HG03066 (cell line): ENCODE measurements around the gene CRABP2.

Experiments
- ATAC-seq: cut with Tn5 transposase; IDR thresholded peaks from one replicate; pipeline ENCODE4 v1.9.1; 2021; ENCODE audit warnings: low read depth; ENCODE audit not compliant: unreplicated experiment

The CRABP2 gene

DNA sequence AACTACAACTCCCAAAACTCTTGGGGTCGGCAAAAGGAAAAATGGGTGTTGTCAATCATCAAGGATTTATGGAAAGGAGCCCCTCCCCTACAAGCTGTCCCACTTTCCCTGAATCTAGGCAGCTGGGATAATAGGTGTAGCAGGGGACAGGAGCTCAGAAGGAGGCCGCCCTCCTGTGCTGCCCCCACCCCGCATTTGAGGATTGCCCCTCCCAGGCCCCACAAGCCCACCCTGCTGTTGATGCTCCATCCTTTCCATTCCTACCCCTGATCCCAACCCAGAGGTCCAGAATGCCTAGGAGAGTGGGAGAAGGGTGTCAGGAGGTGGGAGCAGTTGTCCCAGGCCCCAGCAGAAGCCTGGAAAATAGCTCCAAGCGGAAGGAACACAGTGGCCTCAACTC lies 37.4 kb upstream of the CRABP2 start:
- no peak for ATAC-seq

- no peak for ATAC-seq
These were observed 36.6 kb upstream of the CRABP2 start for GRCh38 chr1:156742017-156742416.

DNA sequence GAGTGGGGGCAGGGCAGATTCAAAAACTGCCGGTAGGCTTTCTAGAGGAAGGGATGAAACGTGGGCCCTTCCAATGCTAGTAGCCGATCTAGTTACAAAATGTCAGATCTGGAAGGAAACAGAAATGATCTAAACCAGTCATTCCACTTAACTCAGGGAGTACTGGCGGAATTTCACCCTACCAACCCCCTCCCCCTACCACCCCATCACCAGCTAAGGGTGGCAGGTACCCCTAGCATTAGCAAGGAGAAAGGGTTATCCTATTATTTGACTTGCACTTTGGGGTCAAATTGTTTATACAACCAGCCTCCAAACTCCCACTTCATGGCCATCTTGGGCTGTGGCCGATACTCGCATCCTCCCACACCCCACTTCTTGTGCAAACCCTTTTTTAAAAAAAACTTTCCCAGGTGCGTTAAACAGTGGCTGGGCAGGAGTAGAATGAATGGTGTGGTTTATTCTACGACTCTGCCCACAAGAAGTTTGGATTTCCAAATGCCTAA lies 36.1 kb upstream of the CRABP2 start:
- peak; percentile 2 for ATAC-seq

DNA sequence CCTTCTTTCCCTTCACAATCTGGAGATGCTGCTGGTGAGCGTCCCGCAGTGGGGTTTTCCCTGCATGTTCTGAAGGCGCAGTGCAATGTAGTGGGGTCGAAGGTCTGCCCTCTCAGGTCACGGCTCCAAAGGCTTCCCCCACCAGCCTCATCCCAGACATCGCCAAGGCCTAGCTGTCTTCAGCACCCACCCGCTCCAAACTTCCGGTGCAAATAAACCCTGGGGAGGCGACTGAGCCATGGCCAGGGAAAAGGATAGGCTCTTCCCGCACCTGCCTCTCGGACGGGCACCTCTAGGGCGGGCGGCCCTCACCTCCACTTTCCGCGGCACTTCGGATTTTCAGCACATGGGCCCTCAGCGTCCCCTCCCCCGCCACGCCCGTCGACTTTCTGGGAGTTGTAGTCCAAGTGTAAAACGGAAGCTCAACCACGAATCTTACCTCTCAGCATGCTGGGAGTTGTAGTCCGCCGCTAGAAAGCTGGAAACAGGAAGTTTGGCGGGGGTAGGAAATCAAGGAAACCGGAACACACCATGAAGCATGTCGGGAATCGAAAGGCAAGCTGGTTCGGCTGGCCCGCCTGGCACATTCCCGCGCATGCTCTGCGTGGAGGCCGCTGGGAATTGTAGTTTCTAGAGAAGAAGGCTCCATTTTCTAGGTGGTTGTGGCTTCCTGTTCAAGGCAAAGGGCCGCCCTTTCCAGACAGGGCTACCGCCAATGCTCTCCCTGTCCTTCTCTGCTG lies 35.5 kb upstream of the CRABP2 start, which contains the start of gene MRPL24:
Gene MRPL24 (minus strand): TSS at position 348 of the 740 bp plus-strand sequence. CDS start 2,384 bp downstream, outside the sequence.
- peak; percentile 79 for ATAC-seq

GRCh38 chr1:156740237-156740740 lies 34.9 kb upstream of the CRABP2 start:
- ATAC-seq = no peak

- ATAC-seq = no peak
These were observed 33.5 kb upstream of the CRABP2 start for GRCh38 chr1:156738916-156739315.

- no peak for ATAC-seq
These were observed 33.0 kb upstream of the CRABP2 start for GRCh38 chr1:156738407-156738806.

GRCh38 chr1:156733989-156734584 lies 28.7 kb upstream of the CRABP2 start:
- no peak for ATAC-seq

DNA sequence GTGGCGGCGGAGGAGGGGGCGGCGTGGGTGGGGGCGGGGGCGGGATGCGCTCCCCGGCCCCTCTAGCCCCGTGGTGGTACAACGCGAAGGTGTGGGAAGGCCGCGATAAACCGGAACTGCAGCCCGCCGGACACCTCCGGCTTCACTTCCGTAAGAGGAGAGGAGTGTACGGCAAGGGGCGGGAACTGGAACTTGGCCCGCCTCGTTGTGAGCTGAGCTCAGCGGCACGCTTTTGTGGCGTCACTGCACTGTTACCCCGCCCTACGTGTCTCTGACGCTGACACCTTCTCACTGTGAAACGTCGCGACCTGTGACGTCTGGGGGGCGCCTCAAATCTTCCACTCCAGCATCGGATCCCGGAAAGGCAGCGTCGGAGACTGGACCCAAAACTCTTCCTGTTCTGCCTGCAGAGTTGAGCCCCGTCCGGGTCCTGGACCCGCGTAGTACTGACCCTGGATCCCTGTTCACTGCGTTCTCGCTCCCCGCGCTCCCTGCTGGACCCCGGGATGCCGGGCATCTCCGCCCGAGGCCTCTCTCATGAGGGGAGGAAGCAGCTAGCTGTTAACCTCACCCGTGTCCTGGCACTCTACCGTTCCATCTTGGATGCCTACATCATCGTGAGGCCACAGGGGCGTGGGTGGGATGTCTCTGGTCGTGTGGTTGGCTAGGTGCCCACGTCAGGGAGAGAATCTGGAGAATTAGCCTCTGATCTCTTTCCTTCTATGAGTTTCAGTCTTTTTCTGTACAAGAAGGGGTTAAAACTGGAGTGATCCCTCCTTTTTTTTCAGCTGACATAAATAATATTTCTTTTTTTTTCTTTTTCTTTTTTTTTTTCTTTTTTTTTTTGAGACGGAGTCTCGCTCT lies 23.4 kb upstream of the CRABP2 start, which contains the start of gene ISG20L2:
Gene ISG20L2 (minus strand): TSS at position 168 of the 864 bp plus-strand sequence. CDS start 1,114 bp downstream, outside the sequence.
- peak; percentile 88 for ATAC-seq

DNA sequence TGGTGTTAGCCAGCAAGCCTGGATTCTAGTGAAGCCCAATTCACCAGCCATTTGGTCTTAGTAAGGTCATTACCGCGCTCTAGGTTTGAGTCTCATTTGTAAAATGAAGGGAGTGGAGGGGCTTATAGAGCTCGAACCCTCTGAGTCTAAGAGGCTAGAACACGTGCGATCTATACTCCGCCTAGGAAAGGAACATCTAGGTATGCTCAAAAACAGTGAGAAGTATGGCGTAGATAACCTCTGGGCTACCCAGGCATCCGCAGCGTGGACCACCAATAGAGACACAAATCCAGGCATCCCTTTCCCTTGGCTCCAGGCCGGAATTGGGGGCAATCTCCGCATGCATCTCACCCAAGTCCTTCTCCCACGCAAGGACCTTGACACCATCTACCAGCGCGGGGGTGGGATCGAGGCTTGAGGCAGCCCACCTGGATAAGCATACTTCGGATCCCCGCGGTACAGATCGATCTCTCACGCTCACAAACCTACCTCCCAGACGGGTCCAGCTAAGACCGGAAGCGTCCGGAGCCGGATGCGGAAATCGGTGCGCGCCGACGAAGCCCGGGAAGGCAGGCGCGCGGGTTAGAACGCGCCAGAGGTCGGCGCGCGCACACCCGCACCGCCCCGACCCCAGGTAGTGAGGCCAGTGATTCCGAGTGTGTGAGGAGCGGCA lies 22.7 kb upstream of the CRABP2 start, which contains the start of gene METTL25B:
Gene METTL25B (plus strand): TSS at position 544 of the 673 bp plus-strand sequence. CDS start 636 bp downstream, outside the sequence.
- ATAC-seq = peak; percentile 63

DNA sequence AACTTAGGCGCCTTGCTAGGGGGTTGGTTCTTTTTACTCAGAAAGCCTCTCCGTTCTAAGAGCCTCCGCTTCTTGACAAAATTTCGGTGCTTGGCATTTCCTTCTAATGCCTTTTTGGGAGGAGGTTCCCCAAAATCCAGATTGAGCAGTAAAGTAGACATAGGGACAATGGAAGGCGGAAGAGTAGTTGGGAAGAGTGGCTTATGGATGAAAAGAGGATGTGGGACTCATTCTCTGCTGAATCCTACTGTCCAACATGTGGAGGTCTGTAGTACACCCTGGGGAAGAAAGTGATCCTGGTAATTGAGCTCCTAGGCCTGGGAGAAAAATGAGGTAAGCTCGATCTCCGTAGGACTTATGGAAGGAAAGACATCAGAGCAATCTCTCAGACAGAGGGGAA lies 22.1 kb upstream of the CRABP2 start:
- ATAC-seq = no peak

DNA sequence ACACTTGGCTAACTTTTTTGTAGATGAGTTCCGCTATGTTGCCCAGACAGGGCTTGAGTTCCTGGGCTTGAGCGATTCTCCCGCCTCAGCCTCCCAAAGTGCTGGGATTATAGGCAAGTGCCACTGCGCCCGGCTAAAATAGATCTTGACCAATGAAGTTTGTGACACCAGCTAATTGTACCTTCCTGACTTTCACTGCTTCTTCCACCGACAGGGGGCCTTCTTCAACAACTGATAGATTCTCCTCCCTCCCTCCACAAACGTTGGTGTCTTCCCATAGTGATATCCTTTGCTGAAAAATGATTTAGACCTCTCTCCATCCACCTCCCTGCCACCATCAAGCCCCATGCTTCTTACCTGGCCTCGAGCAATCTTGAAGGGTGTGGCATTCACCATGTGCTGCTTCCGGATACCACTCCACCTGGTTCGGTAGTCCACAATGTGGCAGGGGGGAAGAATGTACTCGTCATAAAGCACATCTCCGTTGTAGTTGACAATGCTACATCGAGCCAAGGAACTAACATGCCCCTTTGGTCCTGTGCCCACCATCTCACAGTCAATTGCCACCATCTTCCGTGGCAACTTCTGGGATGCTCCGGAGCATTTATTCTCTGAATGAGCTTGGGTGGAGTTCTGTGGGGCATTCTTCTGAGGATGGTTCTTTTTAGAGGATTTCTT lies 21.3 kb upstream of the CRABP2 start:
- ATAC-seq = no peak

DNA sequence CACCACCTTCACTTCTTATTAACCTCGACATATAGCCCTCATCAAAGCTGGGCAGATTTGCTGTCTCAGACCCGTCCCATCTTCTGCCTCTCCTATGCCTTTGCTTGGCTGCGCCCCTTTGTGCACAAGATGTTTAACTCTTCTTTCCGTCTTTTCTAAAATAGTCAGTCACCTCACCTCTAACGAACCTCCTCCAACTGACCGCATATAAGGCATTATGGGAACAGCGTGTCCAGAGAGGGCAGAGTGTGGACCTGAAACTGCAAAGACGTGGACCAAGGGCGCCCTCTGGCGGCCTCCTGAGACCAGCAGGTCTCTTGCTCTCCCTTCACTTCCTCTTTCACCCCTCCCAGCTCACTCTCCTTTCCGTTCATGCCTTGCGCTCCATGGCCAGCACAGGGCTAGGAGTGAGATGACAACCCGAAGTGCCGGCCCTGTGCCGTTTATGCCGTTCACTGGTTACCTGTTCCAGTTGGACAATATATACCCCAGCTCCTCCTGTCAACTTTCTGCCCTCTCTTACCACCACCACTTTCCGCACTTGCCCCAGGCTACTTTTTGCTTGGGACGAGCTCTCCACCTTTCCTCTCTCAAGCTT lies 20.4 kb upstream of the CRABP2 start:
- peak; percentile 37 for ATAC-seq

DNA sequence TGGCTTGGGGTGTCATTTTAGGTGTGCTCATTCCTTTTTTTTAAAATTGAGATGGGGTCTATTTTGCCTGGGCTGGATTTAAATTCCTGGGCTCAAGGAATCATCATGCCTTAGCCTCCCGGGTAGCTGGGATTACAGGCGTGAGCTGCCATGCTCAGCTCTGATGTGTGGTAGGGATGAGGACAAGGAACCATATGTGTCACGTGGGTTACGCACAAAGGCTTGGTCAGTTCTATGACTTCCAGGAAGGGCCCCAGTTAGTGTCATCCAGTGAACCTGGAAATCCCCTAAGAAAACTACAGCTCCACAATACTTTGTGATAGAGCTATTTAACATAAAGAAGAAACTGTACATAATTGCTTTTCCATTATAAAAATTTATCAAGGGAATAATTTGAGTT lies 16.2 kb upstream of the CRABP2 start:
- ATAC-seq = no peak

- ATAC-seq = no peak
These were observed 15.7 kb upstream of the CRABP2 start for GRCh38 chr1:156721131-156721530.

- no peak for ATAC-seq
These were observed 12.0 kb upstream of the CRABP2 start for GRCh38 chr1:156717351-156717750.

DNA sequence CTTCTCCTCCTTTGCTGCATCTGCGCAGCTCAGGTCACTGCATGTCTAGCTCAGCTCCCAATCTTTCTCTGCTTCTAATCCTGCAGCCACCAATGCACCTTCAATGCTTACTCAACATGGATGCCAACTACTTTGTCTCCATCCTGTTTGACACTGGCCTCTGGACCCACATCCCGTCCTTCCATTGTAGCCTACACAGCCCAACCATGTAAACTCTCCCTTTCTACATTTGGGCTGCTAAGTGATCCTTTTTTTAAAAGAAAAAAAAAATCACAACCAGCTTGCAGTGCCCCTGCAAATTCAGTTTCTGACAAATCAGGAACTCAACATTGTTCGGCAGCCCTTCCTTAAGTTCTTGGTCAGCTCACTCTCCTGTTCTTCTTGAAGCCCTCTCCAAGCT lies 9.4 kb upstream of the CRABP2 start:
- no peak for ATAC-seq

DNA sequence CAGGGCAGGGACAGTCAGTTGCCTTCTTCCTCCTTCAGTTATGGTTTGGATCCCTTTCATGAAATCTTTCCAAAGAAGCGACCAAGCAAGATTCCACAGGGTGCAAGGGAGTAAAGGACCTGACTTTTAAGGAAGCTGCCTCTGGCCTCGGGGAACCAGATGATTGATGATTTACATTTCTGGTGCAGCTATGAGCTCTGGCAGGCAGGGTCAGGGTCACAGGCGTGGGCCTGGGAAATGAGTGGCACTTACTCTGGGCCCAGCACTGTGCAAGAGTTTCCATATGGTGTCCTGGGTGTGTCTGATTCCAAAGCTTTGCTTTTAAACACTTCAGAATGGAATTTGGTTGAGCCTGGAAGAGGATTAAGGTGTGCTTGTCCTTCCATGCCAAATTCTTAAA lies 7.2 kb upstream of the CRABP2 start:
- no peak for ATAC-seq
